Epithelial cell of prostate (primary cell): Measurements from ENCODE around the gene GPX7.
"Not testable (repeated sequence)": the region's sequence is repeated elsewhere in the genome, so short reads cannot be mapped to it uniquely, and the experiment has no call there.

Experiments used
- DNase-seq: peaks from one replicate; pipeline ENCODE4 v3.0.0-alpha.2; 2011; ENCODE audit warnings: low read depth, low spot score
- H3K27ac ChIP-seq: fragments of 450-650 bp; 2 replicates; pipeline ENCODE4 v1.5.1; 2017; ENCODE audit warnings: mild to moderate bottlenecking

The GPX7 gene

GRCh38 chr1:52601991-52602855 is at the start of gene GPX7:
Gene GPX7, plus strand, starts transcription at chr1:52602371. Its CDS starts 39 bp downstream, at chr1:52602410.
- no peak for DNase-seq
- H3K27ac ChIP-seq = no peak within 1 kb of the TSS

DNA sequence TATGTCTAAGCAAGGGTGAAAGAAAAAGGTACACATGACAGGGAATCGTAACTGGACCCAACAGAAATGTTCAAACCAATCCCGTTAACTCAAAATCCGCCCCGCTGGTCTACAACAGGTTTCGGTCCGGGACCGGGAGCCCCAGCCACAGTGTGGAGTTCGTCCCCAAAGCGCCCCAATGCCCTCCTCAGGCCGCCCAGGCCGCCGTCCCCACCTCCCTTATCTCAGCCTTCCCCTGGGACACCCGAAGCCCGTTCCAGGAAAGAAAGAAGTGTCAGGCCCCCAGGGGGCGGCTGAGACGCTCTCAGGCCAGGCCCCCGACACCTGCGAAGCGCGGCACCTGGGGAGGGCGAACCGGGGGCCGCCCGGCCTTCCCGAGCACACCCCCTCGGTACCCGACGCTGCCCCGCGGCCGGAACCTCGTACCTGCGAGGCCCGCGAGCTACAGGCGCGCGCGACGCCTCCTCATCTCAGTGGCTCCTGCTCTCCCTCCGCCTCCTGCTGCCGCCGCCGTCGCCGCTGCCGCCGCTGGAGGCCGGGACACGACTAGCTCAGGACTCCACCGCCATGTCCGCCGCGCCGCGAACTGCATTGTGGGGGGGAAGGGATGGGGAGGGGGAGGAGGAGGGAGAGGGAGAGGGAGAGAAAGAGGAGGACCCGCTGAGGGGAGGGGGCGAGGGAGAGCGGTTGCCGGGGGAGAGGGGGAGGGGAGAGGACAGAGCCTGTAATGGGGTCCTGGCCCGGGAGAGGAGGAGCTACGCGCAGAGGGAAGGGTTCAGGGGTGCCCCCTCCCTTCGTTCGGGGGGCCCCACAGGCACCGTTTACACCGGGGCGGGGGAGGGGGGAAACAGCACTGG is 49.4 kb upstream of the GPX7 start, which contains the start of gene TUT4:
TSS of gene TUT4 (minus strand) at position 588 of the 857 bp plus-strand sequence. CDS start 26,812 bp downstream, outside the sequence.
- no peak for DNase-seq

GRCh38 chr1:52553362-52554266 is 48.6 kb upstream of the GPX7 start:
- no peak for DNase-seq
- peak overlapping the region; percentile 79 for H3K27ac ChIP-seq

More for the DNA sequence above, 49.4 kb upstream of the GPX7 start, which contains the start of gene TUT4:
- H3K27ac ChIP-seq = peak within 1 kb of the TSS; percentile 79

DNA sequence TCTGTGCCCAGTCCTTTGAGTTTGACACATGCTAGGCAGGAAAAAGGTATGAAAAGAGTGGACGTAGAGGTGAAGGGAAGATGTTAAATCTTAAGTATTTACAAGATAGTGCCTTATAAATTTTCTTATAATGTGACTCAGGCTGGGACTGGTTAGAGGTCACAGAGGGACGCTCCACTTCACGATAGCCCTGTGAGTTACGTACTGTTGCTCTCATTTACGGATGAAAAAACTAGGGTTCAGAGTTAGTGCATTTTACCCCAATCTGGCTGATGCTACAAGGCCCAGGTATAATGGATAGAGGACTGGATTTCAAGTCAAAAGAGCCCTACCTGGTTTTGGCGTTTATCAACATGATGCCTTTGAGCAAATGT is 47.9 kb upstream of the GPX7 start:
- H3K27ac ChIP-seq = peak overlapping the region; percentile 79

GRCh38 chr1:52554756-52555155 is 47.4 kb upstream of the GPX7 start:
- peak; percentile 52 for DNase-seq
- peak overlapping the region; percentile 79 for H3K27ac ChIP-seq

More for the DNA sequence above, 47.9 kb upstream of the GPX7 start:
- no peak for DNase-seq

- H3K27ac ChIP-seq = peak overlapping the region; percentile 32
- no peak for DNase-seq
Observed at GRCh38 chr1:52556641-52557360, 45.4 kb upstream of the GPX7 start.

DNA sequence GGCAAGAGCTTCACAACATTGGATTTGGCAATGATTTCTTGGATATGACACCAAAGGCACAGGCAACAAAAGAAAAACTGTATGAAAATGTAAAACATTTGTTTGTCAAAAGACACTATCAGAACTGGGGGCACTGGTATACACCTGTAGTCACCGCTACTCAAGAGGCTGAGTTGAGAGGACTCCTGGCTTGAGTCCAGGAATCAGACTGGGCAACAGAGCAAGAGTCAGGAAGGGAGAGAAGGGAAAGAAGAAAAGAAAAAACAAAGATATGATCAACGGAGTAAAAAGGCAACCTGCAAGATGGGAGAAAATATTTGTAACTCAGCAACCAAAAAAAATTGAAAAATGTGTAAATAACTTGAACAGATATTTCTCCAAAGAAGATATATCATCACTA is 43.2 kb upstream of the GPX7 start:
- DNase-seq = no peak
- no peak overlapping the region for H3K27ac ChIP-seq

DNA sequence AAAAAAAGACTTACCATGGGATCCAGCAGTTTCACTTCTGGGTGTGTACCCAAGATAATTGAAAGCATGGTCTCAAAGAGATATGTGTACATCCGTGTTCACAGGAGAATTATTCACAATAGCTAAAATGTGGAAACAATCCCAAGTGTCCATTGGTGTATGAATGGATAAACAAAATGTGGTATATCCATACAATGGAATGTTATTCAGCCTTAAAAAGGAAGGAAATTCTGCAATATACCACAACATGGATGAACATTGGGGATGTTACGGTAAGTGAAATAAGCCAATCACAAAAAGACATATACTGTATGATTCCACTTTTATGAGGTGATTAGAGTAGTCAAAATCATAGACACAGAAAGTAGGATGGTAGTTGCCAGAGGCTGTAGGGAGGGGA is 42.3 kb upstream of the GPX7 start:
- no peak overlapping the region for H3K27ac ChIP-seq
- DNase-seq = no peak

- H3K27ac ChIP-seq = no peak overlapping the region
- no peak for DNase-seq
Observed at GRCh38 chr1:52562766-52563165, 39.4 kb upstream of the GPX7 start.

GRCh38 chr1:52567943-52568342 is 34.2 kb upstream of the GPX7 start:
- H3K27ac ChIP-seq = no peak overlapping the region
- no peak for DNase-seq

GRCh38 chr1:52569449-52570210 is 32.5 kb upstream of the GPX7 start:
- H3K27ac ChIP-seq = no peak overlapping the region
- DNase-seq = no peak

GRCh38 chr1:52571783-52572182 is 30.4 kb upstream of the GPX7 start:
- DNase-seq = no peak
- no peak overlapping the region for H3K27ac ChIP-seq

GRCh38 chr1:52572387-52572786 is 29.8 kb upstream of the GPX7 start:
- no peak for DNase-seq

DNA sequence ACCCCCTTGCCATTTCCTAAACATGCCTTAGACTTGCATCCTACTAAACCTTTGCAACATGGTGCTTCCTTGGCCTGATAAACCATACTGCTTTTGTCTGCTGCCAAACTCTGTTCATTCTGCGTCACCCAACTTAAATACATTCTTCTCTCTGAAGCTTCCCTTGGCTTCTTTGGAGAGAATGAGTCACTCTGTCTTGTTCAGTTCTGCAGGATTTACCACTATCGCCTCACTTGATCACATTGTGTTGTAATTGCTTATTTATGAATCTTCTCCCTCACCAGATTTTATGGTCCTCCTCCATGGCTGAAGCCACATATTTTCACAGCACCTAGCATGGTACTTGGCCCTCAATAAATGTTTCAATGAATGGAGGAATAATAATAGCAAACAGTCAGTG is 27.6 kb upstream of the GPX7 start:
- peak; percentile 89 for DNase-seq
- H3K27ac ChIP-seq = peak overlapping the region; percentile 42

More at GRCh38 chr1:52572387-52572786, 29.8 kb upstream of the GPX7 start:
- H3K27ac ChIP-seq = no peak overlapping the region

DNA sequence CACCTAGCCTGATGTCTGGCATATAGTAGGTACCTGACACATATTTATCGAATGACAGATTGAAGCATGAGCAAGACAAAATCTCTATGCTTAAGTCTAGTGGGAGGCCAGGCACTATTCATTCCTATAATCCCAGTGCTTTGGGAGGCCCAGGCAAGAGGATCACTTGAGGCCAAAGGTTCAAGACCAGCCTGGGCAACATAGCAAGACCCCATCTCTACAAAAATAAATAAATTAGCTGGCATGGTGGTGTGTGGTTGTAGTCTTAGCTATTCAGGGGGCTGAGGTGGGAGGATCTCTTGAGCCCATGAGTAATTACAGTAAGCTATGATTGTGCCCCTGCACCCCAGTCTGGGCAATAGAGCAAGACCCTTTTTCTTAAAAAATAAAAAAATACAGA is 26.1 kb upstream of the GPX7 start:
- DNase-seq = no peak
- H3K27ac ChIP-seq = no peak overlapping the region

DNA sequence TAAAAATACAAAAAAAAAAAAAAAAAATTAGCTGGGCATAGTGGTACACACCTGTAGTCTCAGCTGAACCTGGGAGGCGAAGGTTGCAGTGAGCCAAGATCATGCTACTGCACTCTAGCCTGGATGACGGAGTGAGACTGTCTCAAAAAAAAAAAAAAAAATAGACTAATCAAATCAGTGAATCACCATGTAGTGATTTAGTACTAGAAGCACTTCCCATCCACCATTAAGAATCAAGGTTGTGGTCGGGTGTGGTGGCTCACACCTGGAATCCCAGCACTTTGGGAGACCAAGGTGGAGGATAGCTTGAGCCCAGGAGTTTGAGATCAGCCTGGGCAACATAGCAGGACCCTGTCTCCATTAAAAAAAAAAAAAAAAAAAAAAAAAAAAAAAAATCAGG is 24.1 kb upstream of the GPX7 start:
- DNase-seq, H3K27ac ChIP-seq: not testable (repeated sequence)

DNA sequence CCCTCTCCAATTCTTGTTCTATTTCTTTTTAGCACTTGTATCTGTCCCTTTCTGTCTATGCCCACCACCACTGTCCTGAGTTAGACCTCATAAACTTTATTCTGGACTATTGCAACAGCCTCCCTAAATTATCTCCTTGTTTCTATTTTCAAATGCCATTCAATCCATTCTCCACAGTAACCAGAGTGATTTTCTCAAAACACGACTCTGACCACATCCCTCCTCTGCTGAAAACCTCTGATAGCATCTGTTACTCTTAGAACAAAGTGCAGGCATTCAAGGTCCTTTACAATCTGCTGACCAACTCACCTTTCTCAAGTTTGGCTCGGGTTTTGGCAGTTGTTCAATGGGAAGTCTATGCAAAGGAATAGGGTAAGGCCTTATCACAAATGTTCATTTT is 22.8 kb upstream of the GPX7 start:
- H3K27ac ChIP-seq = no peak overlapping the region
- no peak for DNase-seq

DNA sequence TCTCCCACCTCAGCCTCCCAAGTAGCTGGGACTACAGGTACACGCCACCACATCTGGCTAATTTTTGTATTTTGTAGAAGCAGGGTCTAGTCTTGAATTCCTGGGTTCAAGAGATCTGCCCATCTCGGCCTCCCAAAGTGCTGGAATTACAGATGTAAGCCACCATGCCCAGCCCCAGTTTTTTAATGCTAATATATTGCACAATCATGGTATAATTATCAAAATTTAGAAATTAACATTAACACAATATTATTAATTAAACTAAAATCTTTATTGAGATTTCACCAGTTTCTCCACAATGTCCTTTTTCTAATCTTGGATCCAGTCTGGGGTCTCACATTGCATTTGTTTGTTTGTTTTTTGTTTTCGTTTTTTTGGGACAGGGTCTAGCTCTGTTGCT is 21.9 kb upstream of the GPX7 start:
- H3K27ac ChIP-seq = no peak overlapping the region
- no peak for DNase-seq
